Ascending aorta (tissue), 2 donors: ENCODE results near the gene RPS6KA2. TPM values are rescaled to one million over a fixed set of nuclear protein-coding genes. Genes with fewer than 3 reads are reported as not detected.

ENCODE experiments used
- DNase-seq, 2 donors: peaks; one replicate each; pipeline ENCODE4 v3.0.0-alpha.2; 2019; ENCODE audit warnings: low spot score in 2 of 2
- H3K27ac ChIP-seq, 2 donors: fragments of 200-600 bp; sonication (generic); one replicate each; pipeline ENCODE4 v1.5.1; 2016 to 2017; ENCODE audit warnings: mild to moderate bottlenecking in 1 of 2
- H3K27me3 ChIP-seq: fragments of 200-600 bp; sonication (generic); one replicate; pipeline ENCODE4 v1.5.1; 2017
- H3K36me3 ChIP-seq, 2 donors: fragments of 200-600 bp; sonication (generic); one replicate each; pipeline ENCODE4 v1.5.1; 2016
- H3K4me1 ChIP-seq, 2 donors: fragments of 200-600 bp; sonication (generic); one replicate each; pipeline ENCODE4 v1.5.1; 2016 to 2017; ENCODE audit warnings: mild to moderate bottlenecking in 1 of 2
- H3K4me3 ChIP-seq, 2 donors: fragments of 200-600 bp; sonication (generic); one replicate each; pipeline ENCODE4 v1.5.1; 2016 to 2017; ENCODE audit warnings: mild to moderate bottlenecking in 1 of 2
- H3K9me3 ChIP-seq, 2 donors: fragments of 200-600 bp; sonication (generic); one replicate each; pipeline ENCODE4 v1.5.1; 2016
- intact Hi-C: fragments of 100-400 bp; cut with DNase I; formaldehyde crosslinking; loops from one replicate; pipeline ENCODE4 v1.15.1; 2023
- total RNA-seq: library from RNA; depleted of rRNA; stranded (reverse); fragments of >200 nt; gene quantifications from one replicate; pipeline ENCODE4 v1.1.0, GENCODE V29; 2016
- TF ChIP-seq, protein P1 (sequence below), 3 experiments: fragments of 200-600 bp in 2 of 3; fragments of 450-650 bp in 1 of 3; sonication (generic) in 2 of 3; IDR thresholded peaks; one replicate each; pipeline ENCODE4 v1.5.1; 2016 to 2019; ENCODE audit warnings: antibody characterized with exemption in 3 of 3, mild to moderate bottlenecking in 1 of 3, moderate library complexity in 1 of 3

RPS6KA2 gene
- total RNA-seq, 1 donor from 2014 or later = 196 TPM

DNA sequence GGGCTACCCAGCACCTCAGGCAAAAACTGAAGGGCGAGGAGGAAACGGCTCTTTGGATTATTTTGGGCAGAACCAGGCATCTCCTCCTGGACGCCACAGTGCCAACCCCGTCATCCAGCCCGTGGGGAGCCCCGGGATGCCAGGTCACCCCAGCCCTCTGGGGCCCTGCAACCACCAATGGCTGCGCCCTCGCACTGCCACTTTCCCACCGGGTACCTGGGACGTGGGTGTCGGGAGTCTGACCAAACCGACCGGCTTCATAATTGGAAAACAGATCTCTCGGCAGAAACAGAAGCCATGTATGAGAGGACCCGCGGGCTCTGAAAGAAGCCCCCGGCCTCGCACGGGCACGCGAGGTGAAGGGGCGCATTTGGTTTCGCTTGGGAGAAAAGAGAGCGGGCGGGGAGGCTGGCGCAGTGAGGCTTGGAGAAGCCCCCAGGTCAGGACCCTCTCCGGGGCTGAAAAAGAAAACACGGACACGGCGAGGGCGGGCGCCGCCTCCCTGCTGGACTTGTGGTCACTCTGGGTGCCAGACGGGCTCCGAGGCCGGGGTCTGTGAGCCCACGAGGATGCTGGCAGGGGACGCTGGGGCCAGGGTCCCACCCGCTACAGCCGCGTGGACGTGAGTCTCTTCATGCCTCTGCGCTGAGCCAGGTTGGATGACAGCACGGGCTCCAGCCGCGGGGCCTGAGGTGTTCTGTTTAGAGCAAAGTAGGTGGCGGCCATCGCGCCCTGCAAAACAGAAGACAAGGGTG lies 214.7 kb downstream of the RPS6KA2 start:
- Histone ChIP-seq H3K4me3 (no peak overlapping the region), H3K36me3 (peaks cover 0 to 19% of the 10 kb centered on the region in 2 donors), H3K27me3 (no peaks in the 10 kb centered on the region), H3K9me3 (no peaks in the 10 kb centered on the region), H3K4me1 (no peaks in the 10 kb centered on the region), H3K27ac (no peak overlapping the region)
- TF ChIP-seq, protein P1, sequence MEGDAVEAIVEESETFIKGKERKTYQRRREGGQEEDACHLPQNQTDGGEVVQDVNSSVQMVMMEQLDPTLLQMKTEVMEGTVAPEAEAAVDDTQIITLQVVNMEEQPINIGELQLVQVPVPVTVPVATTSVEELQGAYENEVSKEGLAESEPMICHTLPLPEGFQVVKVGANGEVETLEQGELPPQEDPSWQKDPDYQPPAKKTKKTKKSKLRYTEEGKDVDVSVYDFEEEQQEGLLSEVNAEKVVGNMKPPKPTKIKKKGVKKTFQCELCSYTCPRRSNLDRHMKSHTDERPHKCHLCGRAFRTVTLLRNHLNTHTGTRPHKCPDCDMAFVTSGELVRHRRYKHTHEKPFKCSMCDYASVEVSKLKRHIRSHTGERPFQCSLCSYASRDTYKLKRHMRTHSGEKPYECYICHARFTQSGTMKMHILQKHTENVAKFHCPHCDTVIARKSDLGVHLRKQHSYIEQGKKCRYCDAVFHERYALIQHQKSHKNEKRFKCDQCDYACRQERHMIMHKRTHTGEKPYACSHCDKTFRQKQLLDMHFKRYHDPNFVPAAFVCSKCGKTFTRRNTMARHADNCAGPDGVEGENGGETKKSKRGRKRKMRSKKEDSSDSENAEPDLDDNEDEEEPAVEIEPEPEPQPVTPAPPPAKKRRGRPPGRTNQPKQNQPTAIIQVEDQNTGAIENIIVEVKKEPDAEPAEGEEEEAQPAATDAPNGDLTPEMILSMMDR (IDR thresholded peaks at IDR 0.05) = no peak
- no peak for DNase-seq
- intact Hi-C loops = no loop called here

DNA sequence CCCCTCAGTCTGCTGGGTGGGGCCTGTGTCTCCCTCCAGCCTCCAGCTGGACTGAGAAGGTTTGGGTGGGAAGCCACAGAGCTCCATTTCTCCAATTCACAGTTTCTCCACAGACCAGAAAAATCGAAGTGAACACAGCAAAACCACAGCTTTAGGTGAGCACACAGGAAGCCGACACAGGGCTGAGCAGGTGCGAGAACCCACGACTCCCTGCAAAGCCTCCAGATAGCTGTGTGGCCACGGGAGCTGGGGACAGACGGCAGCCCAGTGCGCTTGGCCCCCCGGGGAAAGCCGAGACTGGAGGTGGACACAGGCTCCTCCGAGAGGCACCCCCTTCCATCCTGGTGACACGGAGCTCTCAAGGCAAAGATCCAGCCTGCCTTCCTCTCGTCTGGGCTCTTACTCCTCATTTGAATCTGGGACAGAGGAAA lies 215.3 kb downstream of the RPS6KA2 start:
- no peak overlapping the region for H3K27ac ChIP-seq
- intact Hi-C loops = no loop called here
- H3K4me3 ChIP-seq = no peak overlapping the region
- H3K9me3 ChIP-seq = no peaks in the 10 kb centered on the region
- peaks cover 0 to 19% of the 10 kb centered on the region in 2 donors for H3K36me3 ChIP-seq
- H3K27me3 ChIP-seq = no peaks in the 10 kb centered on the region
- TF ChIP-seq, protein P1 (IDR thresholded peaks at IDR 0.05) = no peak
- no peaks in the 10 kb centered on the region for H3K4me1 ChIP-seq
- no peak for DNase-seq

DNA sequence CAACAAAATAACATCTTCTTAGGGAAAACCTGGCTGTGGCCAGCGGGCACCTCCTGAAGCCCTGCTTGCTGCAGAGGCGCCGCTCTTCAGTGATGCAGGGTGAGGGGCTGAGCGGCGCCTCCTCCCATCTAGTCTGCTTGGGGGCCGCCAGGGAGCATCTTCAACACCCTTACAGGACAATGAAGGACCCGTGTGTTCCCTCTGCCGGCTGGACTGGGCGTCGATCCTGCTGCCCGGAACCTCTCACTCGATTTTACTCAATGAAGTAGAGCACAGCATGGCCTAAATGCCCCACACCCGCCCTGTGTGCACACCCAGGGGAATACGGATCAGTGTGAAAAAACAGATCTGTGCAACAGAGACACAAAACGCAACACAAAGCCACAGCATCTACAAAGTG lies 215.8 kb downstream of the RPS6KA2 start:
- intact Hi-C loops = no loop called here
- H3K9me3 ChIP-seq = no peaks in the 10 kb centered on the region
- no peak overlapping the region for H3K4me3 ChIP-seq
- no peak for DNase-seq
- H3K27ac ChIP-seq = no peak overlapping the region
- no peaks in the 10 kb centered on the region for H3K4me1 ChIP-seq
- H3K36me3 ChIP-seq = peaks cover 0 to 19% of the 10 kb centered on the region in 2 donors
- no peaks in the 10 kb centered on the region for H3K27me3 ChIP-seq
- TF ChIP-seq, protein P1 (IDR thresholded peaks at IDR 0.05) = no peak

DNA sequence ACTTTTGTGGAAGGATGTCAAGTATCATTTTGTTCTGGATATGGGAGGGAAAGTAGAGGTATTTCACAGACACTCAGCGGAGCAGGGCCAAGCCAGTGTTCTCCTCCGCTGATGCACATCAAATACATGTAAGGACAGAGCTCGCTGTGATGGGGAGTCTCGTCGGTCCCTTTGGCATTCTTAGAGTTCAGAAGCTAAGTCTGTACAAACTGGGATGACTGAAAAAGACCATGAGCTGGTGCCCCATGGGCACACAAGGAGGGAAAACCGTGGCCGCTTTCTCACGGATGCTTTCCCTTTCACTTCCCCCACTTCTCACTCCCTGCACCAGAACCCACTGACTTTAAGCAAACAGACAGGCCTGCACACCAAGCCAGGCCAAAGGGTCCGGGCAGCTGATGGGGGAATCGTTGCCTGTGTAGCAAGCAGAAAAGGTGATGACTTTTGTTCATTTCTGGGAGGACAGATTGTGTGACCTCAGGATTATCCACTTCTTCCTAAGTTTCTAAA lies 216.6 kb downstream of the RPS6KA2 start:
- Histone ChIP-seq H3K4me3 (no peak overlapping the region), H3K27ac (no peak overlapping the region), H3K9me3 (no peaks in the 10 kb centered on the region), H3K36me3 (peaks cover 0 to 19% of the 10 kb centered on the region in 2 donors), H3K27me3 (no peaks in the 10 kb centered on the region), H3K4me1 (no peaks in the 10 kb centered on the region)
- no peak for DNase-seq
- TF ChIP-seq, protein P1 (IDR thresholded peaks at IDR 0.05) = no peak
- intact Hi-C loops = no loop called here

DNA sequence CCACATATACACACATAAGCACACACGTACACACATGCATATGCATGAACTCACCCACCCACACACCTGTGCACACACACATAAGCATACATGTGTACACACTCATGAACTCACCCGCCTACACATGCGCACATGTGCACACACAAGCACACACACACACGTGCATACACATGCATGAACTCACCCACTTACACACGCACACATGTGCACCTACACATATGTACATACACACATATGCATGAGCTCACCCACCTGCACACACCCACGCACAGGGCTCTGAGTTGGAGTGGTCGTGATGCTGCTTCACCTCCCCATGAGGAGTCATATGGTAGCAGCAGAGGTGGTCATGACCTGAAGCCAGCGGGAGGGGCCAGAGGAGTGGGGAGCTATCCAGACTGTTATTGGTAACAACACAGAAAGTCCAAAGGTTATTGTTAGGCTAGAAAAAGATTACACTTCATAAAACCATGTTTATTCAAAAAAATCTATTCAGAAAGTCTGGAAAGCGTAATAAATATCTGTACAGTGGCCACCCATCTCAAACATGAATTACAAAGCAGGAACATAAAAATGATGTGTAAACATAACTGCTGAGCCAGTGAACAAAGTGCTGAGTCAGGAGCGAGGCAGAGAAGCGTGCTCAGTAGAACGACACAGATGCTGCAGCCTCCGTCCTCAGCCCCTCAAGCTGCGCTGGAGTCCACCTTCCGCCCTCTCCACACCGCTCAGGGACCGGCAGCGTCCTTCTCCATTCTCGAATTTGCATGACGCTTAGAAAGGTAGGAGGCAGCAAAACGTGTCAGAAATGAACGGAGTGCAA lies 217.9 kb downstream of the RPS6KA2 start:
- H3K4me3 ChIP-seq = no peak overlapping the region
- no peaks in the 10 kb centered on the region for H3K27me3 ChIP-seq
- H3K36me3 ChIP-seq = peaks cover 0 to 19% of the 10 kb centered on the region in 2 donors
- intact Hi-C loops = no loop called here
- DNase-seq = no peak
- TF ChIP-seq, protein P1 (IDR thresholded peaks at IDR 0.05) = no peak
- H3K9me3 ChIP-seq = no peaks in the 10 kb centered on the region
- H3K27ac ChIP-seq = no peak overlapping the region
- H3K4me1 ChIP-seq = no peaks in the 10 kb centered on the region
